Osteocyte (in vitro differentiated cells): ENCODE results near the gene PHC2. TPM values are rescaled to one million over a fixed set of nuclear protein-coding genes. Genes with fewer than 3 reads are reported as not detected.

Source experiments
- DNase-seq: peaks from one replicate; pipeline ENCODE4 v3.0.0; 2021; ENCODE audit warnings: mixed read lengths; ENCODE audit not compliant: unreplicated experiment; ENCODE audit errors: extremely low spot score
- H3K27ac Mint-ChIP-seq: one replicate; pipeline ENCODE4 v1.8.0; 2021; ENCODE audit warnings: mild to moderate bottlenecking, mixed read lengths; ENCODE audit not compliant: unreplicated experiment
- H3K27me3 Mint-ChIP-seq: one replicate; pipeline ENCODE4 v1.8.0; 2021; ENCODE audit warnings: mixed read lengths; ENCODE audit not compliant: unreplicated experiment
- H3K36me3 Mint-ChIP-seq: one replicate; pipeline ENCODE4 v1.8.0; 2021; ENCODE audit warnings: mixed read lengths; ENCODE audit not compliant: unreplicated experiment
- H3K4me1 Mint-ChIP-seq: one replicate; pipeline ENCODE4 v1.8.0; 2021; ENCODE audit warnings: mixed read lengths; ENCODE audit not compliant: unreplicated experiment
- H3K4me3 Mint-ChIP-seq: one replicate; pipeline ENCODE4 v1.8.0; 2021; ENCODE audit warnings: mild to moderate bottlenecking, moderate library complexity, mixed read lengths; ENCODE audit not compliant: unreplicated experiment
- H3K9me3 Mint-ChIP-seq: one replicate; pipeline ENCODE4 v1.8.0; 2021; ENCODE audit warnings: mixed read lengths; ENCODE audit not compliant: unreplicated experiment
- total RNA-seq: library from RNA; stranded (reverse); gene quantifications from 2 replicates; pipeline ENCODE4 v1.2.1, GENCODE V29; 2021
- TF ChIP-seq, protein P1 (sequence below): fragments of 200-600 bp; sonication (generic); IDR thresholded peaks from 2 replicates; pipeline ENCODE4 v1.5.0; 2021; ENCODE audit warnings: antibody characterized with exemption, mild to moderate bottlenecking, moderate library complexity

The PHC2 gene
- total RNA-seq, 1 donor from 2014 or later = 160 TPM

- TF ChIP-seq, protein P1, sequence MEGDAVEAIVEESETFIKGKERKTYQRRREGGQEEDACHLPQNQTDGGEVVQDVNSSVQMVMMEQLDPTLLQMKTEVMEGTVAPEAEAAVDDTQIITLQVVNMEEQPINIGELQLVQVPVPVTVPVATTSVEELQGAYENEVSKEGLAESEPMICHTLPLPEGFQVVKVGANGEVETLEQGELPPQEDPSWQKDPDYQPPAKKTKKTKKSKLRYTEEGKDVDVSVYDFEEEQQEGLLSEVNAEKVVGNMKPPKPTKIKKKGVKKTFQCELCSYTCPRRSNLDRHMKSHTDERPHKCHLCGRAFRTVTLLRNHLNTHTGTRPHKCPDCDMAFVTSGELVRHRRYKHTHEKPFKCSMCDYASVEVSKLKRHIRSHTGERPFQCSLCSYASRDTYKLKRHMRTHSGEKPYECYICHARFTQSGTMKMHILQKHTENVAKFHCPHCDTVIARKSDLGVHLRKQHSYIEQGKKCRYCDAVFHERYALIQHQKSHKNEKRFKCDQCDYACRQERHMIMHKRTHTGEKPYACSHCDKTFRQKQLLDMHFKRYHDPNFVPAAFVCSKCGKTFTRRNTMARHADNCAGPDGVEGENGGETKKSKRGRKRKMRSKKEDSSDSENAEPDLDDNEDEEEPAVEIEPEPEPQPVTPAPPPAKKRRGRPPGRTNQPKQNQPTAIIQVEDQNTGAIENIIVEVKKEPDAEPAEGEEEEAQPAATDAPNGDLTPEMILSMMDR = no peak
- H3K36me3 Mint-ChIP-seq = peaks cover 3% of the 10 kb centered on the region
- H3K4me3 Mint-ChIP-seq = no peak overlapping the region
- H3K27me3 Mint-ChIP-seq = no peaks in the 10 kb centered on the region
- H3K9me3 Mint-ChIP-seq = no peaks in the 10 kb centered on the region
- H3K4me1 Mint-ChIP-seq = peaks cover 5% of the 10 kb centered on the region
- no peak for DNase-seq
- H3K27ac Mint-ChIP-seq = no peak overlapping the region
These were observed 31.5 kb downstream of the PHC2 start for GRCh38 chr1:33399375-33399774.

GRCh38 chr1:33397994-33398393, 32.9 kb downstream of the PHC2 start:
- DNase-seq = no peak
- Mint-ChIP-seq H3K27ac (no peak overlapping the region), H3K36me3 (no peaks in the 10 kb centered on the region), H3K4me3 (no peak overlapping the region), H3K9me3 (no peaks in the 10 kb centered on the region), H3K27me3 (no peaks in the 10 kb centered on the region), H3K4me1 (peaks cover 12% of the 10 kb centered on the region)
- TF ChIP-seq, protein P1 = no peak

DNA sequence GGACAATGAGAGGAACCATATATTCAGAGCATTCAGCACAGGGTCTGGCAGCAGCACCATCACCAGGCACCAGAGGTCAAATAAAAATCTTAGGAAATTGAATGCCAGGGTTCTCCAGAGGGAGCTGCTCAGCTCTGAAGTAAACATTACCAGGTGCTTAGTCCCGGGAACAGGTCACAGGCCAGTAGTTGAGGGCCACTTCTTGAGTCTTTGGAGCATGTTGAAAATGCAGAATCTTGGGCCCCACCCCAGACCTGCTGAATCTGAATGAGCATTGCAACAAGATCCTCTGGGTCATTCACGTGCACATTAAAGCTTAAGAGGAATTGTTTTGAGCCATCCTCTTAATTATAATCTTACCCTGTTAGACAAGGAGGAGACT, 33.8 kb downstream of the PHC2 start:
- Mint-ChIP-seq H3K4me3 (no peak overlapping the region), H3K9me3 (no peaks in the 10 kb centered on the region), H3K27me3 (no peaks in the 10 kb centered on the region), H3K4me1 (peaks cover 12% of the 10 kb centered on the region), H3K27ac (no peak overlapping the region), H3K36me3 (no peaks in the 10 kb centered on the region)
- TF ChIP-seq, protein P1 = no peak
- DNase-seq = no peak

DNA sequence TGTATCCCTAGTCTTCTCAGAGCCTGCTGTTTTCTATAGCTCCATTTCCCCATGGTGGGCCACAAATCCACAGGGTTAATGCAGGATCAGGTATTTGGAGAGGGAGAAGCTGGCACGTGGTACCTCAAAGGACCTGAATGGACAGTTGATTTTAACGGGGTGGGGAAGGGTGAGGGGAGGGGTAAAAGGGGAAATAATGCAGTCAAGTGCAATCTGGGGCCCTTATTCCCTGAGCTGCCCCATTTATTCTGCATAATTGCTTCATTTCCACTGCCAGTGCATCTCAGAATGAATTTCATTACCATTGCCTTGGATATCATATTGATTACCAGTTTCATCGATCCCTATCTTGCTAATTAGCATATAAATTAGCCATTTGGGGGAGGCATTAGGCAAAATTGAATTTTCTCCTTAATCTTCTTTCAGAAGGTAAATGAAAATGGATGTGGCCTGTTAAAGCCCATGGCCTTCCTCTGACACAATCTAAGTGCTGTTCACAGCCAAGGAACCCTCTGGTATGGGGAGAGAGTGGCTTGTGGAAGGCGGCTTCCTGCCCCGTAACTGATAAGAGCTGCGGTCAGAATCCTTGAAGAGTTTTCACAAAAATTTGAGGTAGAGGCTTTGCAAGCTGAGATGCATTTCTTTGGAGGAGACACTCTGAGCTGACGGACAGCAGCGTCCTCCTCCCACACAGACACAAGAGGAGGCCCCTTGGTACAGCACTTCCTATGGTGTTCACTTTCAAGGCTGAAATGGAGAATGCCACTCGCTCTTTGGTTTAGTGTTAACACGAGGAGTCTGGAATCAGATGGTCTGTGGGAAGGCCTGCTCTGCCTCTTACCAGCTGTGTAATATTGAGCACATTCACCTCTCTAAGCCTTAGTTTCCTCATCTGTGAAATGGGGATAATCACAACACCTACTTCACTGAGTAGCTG, 34.4 kb downstream of the PHC2 start:
- Mint-ChIP-seq H3K4me3 (no peak overlapping the region), H3K36me3 (no peaks in the 10 kb centered on the region), H3K4me1 (peaks cover 12% of the 10 kb centered on the region), H3K9me3 (no peaks in the 10 kb centered on the region), H3K27ac (no peak overlapping the region), H3K27me3 (no peaks in the 10 kb centered on the region)
- TF ChIP-seq, protein P1 = no peak
- no peak for DNase-seq

- no peak overlapping the region for H3K27ac Mint-ChIP-seq
These were observed 36.1 kb downstream of the PHC2 start for GRCh38 chr1:33394770-33395169.

More at GRCh38 chr1:33394770-33395169, 36.1 kb downstream of the PHC2 start:
- H3K9me3 Mint-ChIP-seq = no peaks in the 10 kb centered on the region
- TF ChIP-seq, protein P1 = no peak
- H3K4me3 Mint-ChIP-seq = no peak overlapping the region
- no peaks in the 10 kb centered on the region for H3K27me3 Mint-ChIP-seq
- H3K36me3 Mint-ChIP-seq = no peaks in the 10 kb centered on the region
- DNase-seq = no peak
- H3K4me1 Mint-ChIP-seq = peaks cover 26% of the 10 kb centered on the region
